ENCODE data around the gene DEPDC5. TPM values are rescaled to one million over a fixed set of nuclear protein-coding genes. Genes with fewer than 3 reads are reported as not detected.

Gene DEPDC5
- total RNA-seq, 1 experiment from 2014 or later, result 13.7 TPM

DNA sequence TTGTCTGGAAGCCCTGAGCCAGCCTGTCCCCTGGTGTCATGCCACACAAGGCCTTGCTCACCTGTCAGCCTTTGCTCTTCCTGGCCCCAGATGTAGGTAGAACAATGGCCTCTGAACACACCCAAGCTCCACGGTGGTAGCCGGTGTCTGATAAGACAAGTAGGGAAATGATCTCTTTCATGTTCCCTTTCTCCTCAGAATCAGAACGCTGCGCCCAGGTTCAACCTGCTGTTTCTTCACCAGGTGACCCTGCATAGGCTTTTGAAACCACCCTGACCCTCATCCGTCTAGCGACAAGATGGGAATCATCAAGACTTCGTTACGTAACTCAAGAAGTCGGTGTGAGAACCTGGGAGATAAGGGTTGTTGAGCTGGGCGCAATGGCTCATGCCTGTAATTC, 161.8 kb downstream of the DEPDC5 start:
- Histone ChIP-seq H3K27me3 (ENCODE audit: control insufficient read depth, insufficient read depth, low read length) (no peaks in the 10 kb centered on the region), H3K36me3 (replicated peaks; ENCODE audit: control insufficient read depth, insufficient read depth, low read length) (no peaks in the 10 kb centered on the region)
- no peak for DNase-seq

DNA sequence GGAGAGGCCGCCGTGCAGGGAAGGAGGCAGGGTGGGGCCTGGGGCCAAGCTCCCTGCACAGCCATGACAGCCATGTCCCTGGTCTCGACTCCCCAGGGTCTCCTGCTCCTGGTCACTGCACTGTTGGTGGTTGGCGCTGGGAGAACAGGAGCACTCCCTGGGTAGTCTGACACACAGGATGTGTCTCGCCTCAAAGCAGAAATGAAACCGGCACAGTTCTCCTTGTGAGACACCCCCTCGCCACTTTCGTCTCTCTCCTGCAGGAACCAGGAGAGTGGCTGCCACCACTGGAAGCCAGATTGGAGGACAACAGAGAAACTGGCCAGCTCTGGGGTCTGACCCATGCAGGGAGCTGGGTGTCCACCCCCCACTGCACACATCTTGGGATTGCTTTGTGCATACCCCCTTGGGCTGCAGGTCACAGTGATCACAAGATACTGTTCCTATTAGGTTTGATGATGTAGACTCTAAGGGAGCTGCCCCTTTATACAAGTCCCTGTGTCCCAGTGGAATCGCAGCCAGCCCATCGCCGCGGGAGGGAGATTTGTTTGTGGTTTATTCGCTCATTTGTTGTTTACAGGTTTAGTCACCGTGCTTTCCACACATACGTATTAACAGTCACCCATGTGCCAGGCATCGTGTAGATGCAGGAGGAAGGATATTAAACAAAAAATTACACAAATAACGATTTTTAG, 163.6 kb downstream of the DEPDC5 start:
- no peaks in the 10 kb centered on the region for H3K36me3 ChIP-seq (replicated peaks; ENCODE audit: control insufficient read depth, insufficient read depth, low read length)
- no peaks in the 10 kb centered on the region for H3K27me3 ChIP-seq (ENCODE audit: control insufficient read depth, insufficient read depth, low read length)
- no peak overlapping the region for H3K4me3 ChIP-seq (ENCODE audit: insufficient read depth, low read depth, low read length)
- no peak for DNase-seq

More for the DNA sequence above, 161.8 kb downstream of the DEPDC5 start:
- H3K4me3 ChIP-seq (ENCODE audit: insufficient read depth, low read depth, low read length), result no peak overlapping the region

DNA sequence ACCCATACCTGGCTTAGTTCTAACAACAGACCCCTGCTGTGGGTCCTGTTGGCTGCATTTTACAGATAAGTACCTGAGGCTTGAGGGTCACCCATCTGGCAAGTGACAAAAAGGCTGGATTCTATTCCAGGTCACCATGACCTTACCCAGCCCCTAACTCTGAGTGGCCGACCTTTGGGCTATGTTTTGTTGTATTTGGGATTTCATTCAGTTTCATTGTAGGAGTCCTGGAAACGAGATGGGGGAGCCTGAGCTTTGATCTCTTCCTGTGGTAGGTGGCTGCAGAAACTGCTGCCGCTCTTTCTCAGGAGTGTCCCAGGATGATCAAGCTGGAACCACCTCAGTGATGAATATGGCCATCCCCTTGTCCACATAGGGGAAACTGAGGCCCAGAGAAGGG, 165.9 kb downstream of the DEPDC5 start:
- H3K27me3 ChIP-seq (ENCODE audit: control insufficient read depth, insufficient read depth, low read length), result no peaks in the 10 kb centered on the region
- DNase-seq, result no peak
- no peak overlapping the region for H3K4me3 ChIP-seq (ENCODE audit: insufficient read depth, low read depth, low read length)
- H3K36me3 ChIP-seq (replicated peaks; ENCODE audit: control insufficient read depth, insufficient read depth, low read length), result no peaks in the 10 kb centered on the region

DNA sequence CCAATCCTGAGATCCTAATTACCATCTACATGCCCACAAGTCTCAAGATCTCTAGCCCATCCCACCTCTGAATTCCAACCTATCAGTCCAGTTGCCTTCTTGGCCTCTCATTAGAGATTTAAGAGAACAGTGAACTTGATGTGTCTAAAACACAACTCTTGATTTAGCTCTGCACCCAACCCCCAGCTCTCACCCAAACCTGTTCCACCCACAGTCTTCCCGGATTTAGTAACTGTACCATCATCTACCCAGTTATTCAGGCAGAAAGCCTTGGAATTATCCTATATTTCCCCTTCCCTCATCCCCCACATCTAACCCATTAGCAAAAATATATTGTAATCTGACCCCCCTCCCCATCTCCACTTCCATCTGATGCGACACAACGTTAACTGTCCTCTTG, 166.5 kb downstream of the DEPDC5 start:
- Histone ChIP-seq H3K36me3 (replicated peaks; ENCODE audit: control insufficient read depth, insufficient read depth, low read length) (no peaks in the 10 kb centered on the region), H3K4me3 (ENCODE audit: insufficient read depth, low read depth, low read length) (no peak overlapping the region), H3K27me3 (ENCODE audit: control insufficient read depth, insufficient read depth, low read length) (no peaks in the 10 kb centered on the region)
- no peak for DNase-seq

DNA sequence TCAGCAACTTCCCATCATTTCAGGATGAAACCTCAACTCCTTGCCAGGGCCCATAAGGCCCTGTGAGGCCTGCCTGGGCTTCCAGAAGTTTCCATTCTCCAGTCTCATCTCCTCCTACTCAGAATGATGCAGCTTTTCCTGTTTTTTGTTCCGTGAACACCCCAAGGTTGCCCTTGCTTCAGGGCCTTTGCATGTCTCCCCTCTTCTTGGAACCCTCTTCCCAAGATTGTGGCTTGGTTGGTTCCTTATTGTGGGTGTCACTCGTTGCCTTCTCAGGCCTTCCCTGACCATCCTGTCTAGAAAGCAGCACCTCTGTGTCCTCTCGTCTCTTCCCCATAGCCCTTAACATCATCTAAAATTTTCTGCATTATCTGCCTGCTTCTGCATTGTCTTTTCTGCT, 167.3 kb downstream of the DEPDC5 start:
- no peak for DNase-seq
- Histone ChIP-seq H3K36me3 (replicated peaks; ENCODE audit: control insufficient read depth, insufficient read depth, low read length) (no peaks in the 10 kb centered on the region), H3K4me3 (ENCODE audit: insufficient read depth, low read depth, low read length) (no peak overlapping the region), H3K27me3 (ENCODE audit: control insufficient read depth, insufficient read depth, low read length) (no peaks in the 10 kb centered on the region)

DNA sequence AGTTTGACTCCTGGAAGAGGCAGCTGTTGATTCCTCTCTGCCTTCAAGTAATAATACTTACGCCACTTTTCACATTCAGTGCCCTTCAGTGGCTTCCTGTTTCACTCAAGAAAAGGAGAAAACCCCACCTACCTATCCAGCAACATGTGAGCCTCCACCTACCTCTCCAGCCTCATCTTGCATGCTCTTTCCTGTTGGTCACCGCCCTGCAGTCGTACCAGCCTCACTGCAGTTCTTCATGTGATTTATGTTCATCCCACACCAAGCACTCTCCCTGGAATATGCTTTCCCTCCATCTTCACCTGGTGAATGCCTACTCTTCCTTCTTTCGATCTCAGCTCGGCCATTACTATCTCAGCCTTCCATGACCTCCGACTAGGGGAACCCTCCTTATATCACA, 168.7 kb downstream of the DEPDC5 start:
- no peak for DNase-seq
- H3K27me3 ChIP-seq (ENCODE audit: control insufficient read depth, insufficient read depth, low read length), result no peaks in the 10 kb centered on the region

DNA sequence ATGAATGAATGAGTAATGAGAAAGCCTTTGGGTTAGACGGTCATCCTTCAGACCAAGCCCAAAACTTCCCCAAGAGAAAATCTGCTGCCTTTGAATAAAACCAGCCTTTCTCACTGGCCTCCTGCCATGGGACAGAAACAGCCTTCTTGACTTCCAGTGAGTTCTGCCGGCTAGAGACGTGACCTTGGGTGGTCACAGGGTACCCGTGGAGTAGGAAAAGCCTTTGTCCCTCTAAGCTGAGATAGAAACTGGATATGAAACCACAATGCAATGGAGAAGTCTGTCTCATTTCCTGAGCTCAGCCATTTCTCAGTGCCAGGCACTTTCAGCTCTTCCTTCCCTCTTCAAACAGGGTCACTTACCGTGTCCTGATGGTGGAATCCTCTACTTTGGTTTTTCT, 169.3 kb downstream of the DEPDC5 start:
- H3K36me3 ChIP-seq (replicated peaks; ENCODE audit: control insufficient read depth, insufficient read depth, low read length), result no peaks in the 10 kb centered on the region
- no peak for DNase-seq
- H3K27me3 ChIP-seq (ENCODE audit: control insufficient read depth, insufficient read depth, low read length), result no peaks in the 10 kb centered on the region
- H3K4me3 ChIP-seq (ENCODE audit: insufficient read depth, low read depth, low read length), result no peak overlapping the region

More for the DNA sequence above, 168.7 kb downstream of the DEPDC5 start:
- H3K36me3 ChIP-seq (replicated peaks; ENCODE audit: control insufficient read depth, insufficient read depth, low read length), result no peaks in the 10 kb centered on the region
- H3K4me3 ChIP-seq (ENCODE audit: insufficient read depth, low read depth, low read length), result no peak overlapping the region

DNA sequence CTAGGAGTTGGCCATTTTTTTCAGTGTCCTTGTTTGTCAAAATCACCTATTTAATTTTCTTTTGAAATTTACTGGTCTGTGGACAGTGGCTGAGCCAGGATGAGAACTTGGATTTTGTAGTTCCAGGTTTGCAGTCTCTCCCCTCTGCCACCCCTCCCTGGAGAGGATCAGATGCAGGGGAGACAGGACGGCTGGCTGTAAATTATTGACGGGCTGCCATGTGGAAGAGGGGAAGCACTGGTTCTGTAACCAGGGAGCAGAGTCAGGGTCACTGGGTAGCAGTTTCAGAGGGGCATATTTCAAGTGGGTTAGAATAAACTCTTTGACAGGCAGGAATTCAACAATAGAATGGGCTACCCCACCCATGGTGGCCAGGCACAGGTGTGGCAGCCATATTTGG, 169.9 kb downstream of the DEPDC5 start:
- no peaks in the 10 kb centered on the region for H3K36me3 ChIP-seq (replicated peaks; ENCODE audit: control insufficient read depth, insufficient read depth, low read length)
- no peak for DNase-seq
- H3K4me3 ChIP-seq (ENCODE audit: insufficient read depth, low read depth, low read length), result no peak overlapping the region
- H3K27me3 ChIP-seq (ENCODE audit: control insufficient read depth, insufficient read depth, low read length), result no peaks in the 10 kb centered on the region

DNA sequence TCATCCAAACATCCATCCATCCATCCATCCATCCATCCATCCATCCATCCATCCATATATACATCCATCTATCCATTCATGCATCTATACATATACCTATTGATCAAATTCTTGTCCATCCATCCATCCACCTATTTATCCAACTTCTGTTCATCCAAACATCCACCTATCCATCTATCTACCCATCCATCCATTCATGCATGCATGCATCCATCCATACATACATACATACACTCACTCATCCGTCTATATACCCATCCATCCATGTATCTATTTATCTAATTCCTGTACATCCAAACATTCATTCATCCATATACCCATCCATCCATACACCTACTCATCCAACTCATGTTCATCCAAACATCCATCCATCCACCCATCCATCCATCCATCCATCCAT, 171.2 kb downstream of the DEPDC5 start:
- no peak for DNase-seq
- H3K27me3 ChIP-seq (ENCODE audit: control insufficient read depth, insufficient read depth, low read length), result no peaks in the 10 kb centered on the region
- H3K36me3 ChIP-seq (replicated peaks; ENCODE audit: control insufficient read depth, insufficient read depth, low read length), result no peaks in the 10 kb centered on the region

DNA sequence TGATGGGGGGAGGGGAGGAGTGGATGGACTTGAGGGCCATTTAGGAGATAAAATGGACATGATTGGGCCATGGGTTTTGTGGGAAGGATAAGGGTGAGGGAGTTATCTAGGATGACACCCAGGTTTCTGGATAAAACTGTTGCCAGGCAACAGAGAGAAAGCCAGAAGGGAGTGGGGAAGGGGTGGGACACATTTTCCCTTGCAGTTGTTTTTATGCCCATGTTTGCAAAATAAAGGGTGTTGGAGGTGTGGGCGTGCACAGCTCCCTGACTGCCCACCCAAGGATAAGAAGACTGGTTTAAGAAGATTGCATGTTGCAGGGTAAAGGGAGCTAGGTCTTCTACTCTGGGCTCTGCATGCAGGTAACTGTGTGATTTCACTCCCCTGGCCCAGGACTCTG, 172.2 kb downstream of the DEPDC5 start:
- H3K27me3 ChIP-seq (ENCODE audit: control insufficient read depth, insufficient read depth, low read length), result no peaks in the 10 kb centered on the region
- no peak overlapping the region for H3K4me3 ChIP-seq (ENCODE audit: insufficient read depth, low read depth, low read length)
- H3K36me3 ChIP-seq (replicated peaks; ENCODE audit: control insufficient read depth, insufficient read depth, low read length), result no peaks in the 10 kb centered on the region
- no peak for DNase-seq

More for the DNA sequence above, 171.2 kb downstream of the DEPDC5 start:
- H3K4me3 ChIP-seq (ENCODE audit: insufficient read depth, low read depth, low read length), result no peak overlapping the region

DNA sequence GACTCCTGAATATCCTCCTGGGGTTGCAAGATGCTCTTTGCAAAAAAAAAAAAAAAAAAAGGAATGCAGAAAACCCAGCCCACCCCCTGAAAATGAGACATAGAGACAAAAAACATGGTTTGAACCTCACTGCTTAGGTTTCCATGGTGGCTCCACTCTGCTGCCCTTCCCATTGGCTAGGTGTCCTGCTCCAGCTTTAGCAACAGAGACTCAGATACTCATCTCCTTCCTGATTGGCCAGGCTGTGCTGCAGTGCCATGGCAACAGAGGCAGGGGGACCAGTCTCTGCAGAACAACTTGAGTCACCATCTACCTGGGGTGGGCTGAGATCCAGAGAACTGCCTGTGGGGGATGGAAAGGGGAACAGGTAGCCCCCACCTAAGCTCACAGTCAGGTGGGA, 173.2 kb downstream of the DEPDC5 start:
- DNase-seq, result peak; percentile 87
- H3K36me3 ChIP-seq (replicated peaks; ENCODE audit: control insufficient read depth, insufficient read depth, low read length), result no peaks in the 10 kb centered on the region

DNA sequence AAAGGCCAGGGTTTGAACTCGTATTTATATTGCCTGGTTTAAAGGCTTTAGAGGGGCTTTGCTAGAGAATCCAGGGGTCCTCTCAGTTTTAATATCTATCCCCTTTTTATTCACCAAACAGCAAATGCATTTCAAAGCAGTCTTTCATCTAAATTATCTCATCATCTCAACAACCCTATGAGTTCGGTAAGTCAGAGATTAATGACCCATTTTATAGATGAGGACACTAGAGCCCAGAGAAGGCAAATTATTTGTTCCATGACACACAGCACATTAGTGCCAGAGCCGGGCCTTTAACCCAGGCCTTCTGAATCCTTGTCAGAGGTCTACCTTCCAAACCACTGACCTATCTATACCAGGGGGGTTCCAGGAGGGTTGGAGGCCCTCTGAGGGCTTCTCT, 173.7 kb downstream of the DEPDC5 start:
- no peak overlapping the region for H3K4me3 ChIP-seq (ENCODE audit: insufficient read depth, low read depth, low read length)
- no peak for DNase-seq
- H3K27me3 ChIP-seq (ENCODE audit: control insufficient read depth, insufficient read depth, low read length), result no peaks in the 10 kb centered on the region
- no peaks in the 10 kb centered on the region for H3K36me3 ChIP-seq (replicated peaks; ENCODE audit: control insufficient read depth, insufficient read depth, low read length)

More for the DNA sequence above, 173.2 kb downstream of the DEPDC5 start:
- no peaks in the 10 kb centered on the region for H3K27me3 ChIP-seq (ENCODE audit: control insufficient read depth, insufficient read depth, low read length)
- H3K4me3 ChIP-seq (ENCODE audit: insufficient read depth, low read depth, low read length), result no peak overlapping the region

DNA sequence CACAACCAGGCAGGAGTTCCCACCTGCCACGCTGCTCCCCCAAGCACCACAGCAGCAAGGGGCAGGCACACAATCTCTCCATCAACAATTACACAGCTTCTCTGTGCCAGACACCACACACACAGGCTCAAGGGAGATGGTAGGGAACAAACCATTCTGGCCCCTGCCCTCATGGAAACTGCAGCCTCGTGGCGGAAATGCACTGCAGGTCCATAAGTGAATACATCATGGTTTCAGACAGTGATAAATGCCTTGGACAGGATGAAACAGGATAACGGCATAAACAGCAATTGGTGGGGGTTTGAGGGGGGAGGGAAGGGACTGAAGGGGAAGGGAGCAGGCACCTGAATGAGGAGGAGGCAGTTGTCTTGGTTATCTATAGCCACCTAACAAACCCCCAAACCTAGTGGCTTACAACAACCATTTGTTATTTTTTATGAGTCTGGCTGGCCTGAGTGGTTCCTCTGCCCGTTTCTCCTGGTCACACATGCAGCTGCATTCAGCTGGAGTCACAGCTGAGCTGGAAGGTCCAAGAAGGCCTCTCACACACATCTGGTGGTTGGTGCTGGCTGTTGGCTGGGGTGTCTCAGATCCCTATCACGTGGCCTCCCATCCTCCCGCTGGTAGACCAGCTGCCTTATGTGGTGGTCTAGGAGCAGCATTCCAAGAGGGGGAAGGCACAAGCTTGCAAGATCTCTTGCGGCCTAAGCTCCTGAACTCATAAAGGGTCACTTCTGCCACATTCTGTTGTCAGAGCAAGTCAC, 175.5 kb downstream of the DEPDC5 start:
- no peaks in the 10 kb centered on the region for H3K27me3 ChIP-seq (ENCODE audit: control insufficient read depth, insufficient read depth, low read length)
- H3K36me3 ChIP-seq (replicated peaks; ENCODE audit: control insufficient read depth, insufficient read depth, low read length), result no peaks in the 10 kb centered on the region
- DNase-seq, result no peak
- no peak overlapping the region for H3K4me3 ChIP-seq (ENCODE audit: insufficient read depth, low read depth, low read length)

DNA sequence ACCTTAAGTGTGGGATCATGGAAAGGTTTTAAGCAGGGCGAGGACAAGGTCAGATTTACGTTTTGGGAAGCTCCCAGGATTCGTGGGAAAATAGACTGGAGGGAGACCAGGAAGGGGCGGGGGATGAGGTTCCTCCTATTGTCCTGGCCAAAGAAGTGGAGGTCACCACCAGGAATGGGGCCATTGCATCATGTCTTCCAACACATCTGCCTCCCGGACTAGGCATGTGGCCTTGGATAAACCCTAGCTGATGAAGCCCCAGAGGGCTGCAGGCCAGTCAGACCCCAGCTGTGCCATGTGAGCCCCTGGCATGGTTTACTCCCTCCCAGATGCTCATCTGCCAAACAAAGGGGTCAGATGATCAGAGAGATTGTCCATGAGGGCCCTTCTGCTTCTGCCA, 179.0 kb downstream of the DEPDC5 start:
- DNase-seq, result no peak
- Histone ChIP-seq H3K36me3 (replicated peaks; ENCODE audit: control insufficient read depth, insufficient read depth, low read length) (no peaks in the 10 kb centered on the region), H3K4me3 (ENCODE audit: insufficient read depth, low read depth, low read length) (no peak overlapping the region), H3K27me3 (ENCODE audit: control insufficient read depth, insufficient read depth, low read length) (no peaks in the 10 kb centered on the region)

DNA sequence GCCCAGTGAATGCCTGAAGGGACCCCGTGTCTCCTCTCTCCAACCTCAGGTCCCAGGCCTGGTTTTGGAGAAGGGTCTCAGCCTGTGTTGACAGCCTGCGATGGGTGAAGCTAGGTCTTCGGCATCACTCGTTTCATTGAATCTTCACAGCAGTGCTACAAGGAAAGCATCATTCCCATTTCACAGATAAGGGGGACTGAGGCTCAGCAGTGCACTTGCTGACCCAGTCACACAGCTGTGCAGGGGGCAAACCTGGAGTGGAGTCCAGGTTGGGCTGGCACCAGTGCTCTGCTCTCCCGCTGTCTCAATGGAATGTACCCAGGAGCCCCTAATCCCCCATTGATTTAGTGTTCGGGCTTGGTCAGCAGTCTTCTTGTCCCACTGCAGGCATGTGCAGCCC, 179.6 kb downstream of the DEPDC5 start:
- H3K4me3 ChIP-seq (ENCODE audit: insufficient read depth, low read depth, low read length), result no peak overlapping the region
- H3K36me3 ChIP-seq (replicated peaks; ENCODE audit: control insufficient read depth, insufficient read depth, low read length), result no peaks in the 10 kb centered on the region
- H3K27me3 ChIP-seq (ENCODE audit: control insufficient read depth, insufficient read depth, low read length), result no peaks in the 10 kb centered on the region
- DNase-seq, result no peak

All from H7 (cell line).